GM18517 (cell line): ENCODE data around the gene CLCA1.

ENCODE experiments used
- ATAC-seq: cut with Tn5 transposase; IDR thresholded peaks from one replicate; pipeline ENCODE4 v1.9.1; 2021; ENCODE audit warnings: mild to moderate bottlenecking, moderate library complexity; ENCODE audit not compliant: unreplicated experiment

The CLCA1 gene

DNA sequence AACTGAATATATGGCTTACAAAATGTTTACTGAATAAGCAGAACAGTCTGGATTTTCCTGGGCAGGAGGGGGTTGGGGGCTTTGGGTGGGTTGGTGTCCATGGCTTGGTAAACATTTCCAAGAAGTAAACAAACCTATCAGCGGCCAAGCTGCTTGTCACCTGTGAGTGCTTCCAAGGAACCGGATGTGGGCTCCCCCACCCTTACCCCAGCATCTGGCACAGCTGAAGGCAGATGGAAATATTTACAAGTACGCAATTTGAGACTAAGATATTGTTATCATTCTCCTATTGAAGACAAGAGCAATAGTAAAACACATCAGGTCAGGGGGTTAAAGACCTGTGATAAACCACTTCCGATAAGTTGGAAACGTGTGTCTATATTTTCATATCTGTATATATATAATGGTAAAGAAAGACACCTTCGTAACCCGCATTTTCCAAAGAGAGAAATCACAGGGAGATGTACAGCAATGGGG lies at the start of gene CLCA1:
TSS of gene CLCA1 (plus strand) at position 427 of the 477 bp plus-strand sequence. CDS start at position 472, 45 bp downstream.
- ATAC-seq = no peak

DNA sequence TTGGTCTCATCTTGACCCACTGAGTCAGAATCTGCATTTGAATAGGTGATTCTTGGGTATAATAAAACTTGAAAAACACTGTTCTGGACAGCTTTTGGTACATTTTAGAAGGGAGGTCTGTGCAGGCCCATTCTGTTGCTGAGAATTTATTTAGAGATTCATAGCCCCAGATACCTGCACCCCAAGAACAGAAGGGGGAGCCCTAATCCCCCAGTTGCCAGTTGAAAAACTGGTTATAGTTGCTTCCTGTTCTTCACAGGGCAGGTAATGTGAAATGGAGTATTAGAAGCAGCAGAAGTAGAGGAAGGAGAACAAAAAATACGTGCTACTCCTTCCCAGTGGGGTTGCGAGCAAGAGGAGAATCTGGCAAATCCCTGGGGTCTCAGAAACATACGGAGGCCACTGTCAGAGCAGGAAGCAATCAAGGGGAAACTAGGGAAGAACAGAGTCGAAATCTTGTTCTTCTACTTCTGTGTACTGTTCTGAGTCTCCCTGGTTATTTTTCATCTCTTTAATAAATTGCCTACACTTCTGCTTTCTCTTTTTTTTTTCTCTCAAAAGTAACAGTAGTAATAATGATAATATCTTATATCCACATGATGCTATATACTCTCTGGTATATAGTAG lies 49.3 kb upstream of the CLCA1 start:
- ATAC-seq = no peak

DNA sequence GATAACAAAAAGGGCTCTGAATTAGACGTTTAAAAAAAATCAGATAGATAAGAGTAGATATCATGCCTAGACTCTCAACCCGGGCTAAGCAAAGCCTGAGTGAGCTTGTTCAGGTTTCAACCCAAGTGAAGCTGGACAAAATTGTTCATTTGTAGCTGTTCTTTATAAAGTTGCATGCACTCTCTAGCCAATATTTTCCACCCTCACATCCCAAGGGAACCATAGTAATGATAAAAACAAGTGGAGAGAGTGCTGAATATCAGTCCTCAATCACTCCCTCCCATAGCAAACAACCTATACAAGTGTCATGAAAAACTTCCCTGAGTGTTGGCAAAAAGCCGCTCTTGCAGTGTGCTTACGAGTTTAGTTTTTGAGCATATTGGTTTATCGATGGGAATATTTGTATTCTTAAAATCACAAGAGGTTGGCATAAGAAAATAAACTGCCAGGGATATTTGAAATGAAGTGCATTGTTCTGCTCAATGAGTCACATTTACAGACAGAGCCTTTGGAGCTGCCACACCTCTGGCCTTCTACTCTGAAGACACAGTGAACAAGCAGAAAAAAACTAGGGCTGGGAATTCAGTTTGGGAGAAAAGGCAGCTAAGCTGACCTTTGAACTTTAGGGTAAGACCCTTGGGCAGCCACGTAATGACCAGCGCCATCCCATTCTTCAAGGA lies 47.0 kb upstream of the CLCA1 start:
- ATAC-seq = no peak

DNA sequence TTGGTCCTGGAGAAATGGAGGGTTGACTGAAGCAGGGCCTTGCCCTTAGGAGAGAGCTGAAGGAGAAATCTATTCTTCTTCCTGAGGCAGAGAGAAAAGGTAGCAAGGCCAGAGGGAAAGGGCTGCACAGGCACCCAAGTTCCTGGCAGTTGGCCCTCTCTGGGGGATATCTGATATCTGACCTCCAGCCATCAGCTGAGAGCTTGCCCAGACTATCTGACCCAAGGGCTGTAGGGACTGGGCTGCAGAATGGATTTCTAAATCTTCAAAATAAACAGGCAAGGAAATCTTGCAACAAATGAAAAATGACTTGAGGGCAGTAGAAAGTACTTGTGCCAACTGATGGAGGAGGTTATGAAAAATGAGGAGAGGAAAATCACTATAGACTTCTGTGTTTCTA lies 45.3 kb upstream of the CLCA1 start:
- ATAC-seq = no peak

DNA sequence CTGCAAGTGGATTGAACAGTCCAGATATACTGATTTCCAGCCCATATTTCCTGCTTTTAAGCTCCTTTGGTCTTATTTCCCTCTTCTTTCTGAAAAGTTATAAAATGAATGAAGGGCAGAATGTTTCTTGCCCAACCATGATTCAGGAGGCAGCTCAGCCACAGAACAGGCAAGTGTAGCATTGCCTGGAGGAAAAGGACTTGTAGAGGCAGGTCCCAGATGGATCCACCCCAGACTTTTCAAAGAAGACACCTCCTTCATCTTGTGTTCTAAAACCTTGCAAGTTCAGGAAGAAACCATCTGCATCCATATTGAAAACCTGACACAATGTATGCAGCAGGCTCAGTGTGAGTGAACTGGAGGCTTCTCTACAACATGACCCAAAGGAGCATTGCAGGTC lies 44.9 kb upstream of the CLCA1 start, which contains the start of gene CLCA2:
TSS of gene CLCA2 (plus strand) at position 299 of the 400 bp plus-strand sequence. CDS start at position 376, 77 bp downstream.
- ATAC-seq = no peak

DNA sequence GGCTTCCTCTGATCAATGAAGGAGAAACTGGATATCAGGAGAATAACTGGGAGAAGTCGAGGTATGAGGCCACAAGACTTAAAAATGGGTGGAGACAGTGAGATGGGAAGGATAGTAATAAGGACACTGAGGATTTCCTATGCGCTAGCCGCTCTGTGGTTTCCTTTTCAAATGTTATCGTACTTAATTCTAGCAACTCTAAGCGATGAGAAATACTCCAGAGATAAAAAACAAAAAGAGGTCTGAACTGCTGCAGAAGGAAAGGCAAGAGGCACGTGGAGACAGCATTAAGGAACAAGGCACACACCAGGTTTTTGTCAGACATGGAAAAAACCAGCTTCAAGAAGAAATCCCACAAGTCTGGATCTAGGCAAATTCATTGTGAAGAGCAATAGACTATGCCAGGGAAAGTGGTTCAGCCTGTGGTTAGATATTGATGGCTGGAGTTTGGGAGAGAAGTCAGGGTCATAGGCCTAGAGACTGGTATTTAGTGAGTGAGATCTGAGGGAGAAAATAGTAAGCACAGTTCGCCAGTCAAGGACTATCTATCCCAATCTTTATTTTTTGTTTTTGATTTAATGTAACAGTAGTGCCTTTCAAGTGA lies 39.5 kb upstream of the CLCA1 start:
- no peak for ATAC-seq

DNA sequence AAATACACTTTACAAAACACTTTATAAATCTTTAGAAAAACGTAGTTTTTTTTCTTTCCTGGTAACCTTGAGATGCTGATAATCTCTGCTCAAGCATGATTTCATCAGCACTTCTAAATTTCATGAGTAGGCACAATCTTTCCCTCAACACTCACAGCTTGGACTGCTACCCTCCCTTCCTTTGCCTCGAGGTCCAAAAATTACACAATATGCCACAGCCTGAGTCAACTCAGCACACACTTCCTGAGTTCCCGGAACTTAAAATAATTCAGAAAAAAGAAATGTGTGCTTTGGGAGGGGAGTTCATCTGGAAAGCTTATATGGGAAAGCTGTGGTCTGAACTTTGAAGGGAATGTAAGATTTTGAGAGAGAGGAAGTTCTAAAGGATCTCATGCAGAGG lies 38.9 kb upstream of the CLCA1 start:
- ATAC-seq = no peak

- ATAC-seq = no peak
Observed at GRCh38 chr1:86430376-86430775, 38.4 kb upstream of the CLCA1 start.

GRCh38 chr1:86434059-86434458 lies 34.7 kb upstream of the CLCA1 start:
- no peak for ATAC-seq

GRCh38 chr1:86435327-86435726 lies 33.4 kb upstream of the CLCA1 start:
- no peak for ATAC-seq

DNA sequence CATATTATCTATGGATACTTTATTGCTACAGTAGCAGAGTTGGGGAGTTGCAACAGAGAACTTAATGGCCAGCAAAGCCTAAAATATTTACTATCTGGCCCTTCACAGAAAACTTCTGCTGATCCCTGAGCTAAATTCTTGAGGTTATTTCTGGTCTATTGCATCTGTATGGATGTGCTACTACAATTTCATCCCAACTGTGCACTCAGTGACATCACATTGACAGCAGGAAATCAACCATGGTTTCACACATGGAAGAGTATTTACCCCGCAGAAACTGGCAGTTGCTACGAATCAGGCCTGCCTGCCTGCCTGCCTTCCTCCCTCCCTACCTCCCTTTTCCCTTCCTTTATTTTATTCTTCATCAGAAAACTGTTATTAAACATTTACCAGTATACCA lies 32.7 kb upstream of the CLCA1 start:
- ATAC-seq = no peak

DNA sequence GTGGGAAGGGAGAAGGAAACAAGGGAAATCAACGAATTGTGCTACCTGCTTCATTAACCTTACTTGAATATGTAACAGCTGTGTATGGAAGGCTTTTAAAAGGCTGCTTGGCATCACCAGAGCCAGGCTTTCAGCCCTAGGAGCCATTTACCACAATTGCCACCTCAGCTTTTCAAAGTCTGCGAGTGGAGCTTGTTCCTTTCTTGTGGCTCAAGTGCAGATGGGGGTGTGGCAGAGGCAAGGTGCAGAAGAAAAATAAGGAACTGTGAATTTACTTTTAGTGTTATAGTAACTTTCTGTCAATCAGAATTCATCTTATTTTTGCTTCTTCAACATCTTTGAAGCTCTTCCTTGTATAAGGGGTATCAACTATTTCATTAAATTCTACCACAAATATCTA lies 27.1 kb upstream of the CLCA1 start:
- ATAC-seq = no peak

DNA sequence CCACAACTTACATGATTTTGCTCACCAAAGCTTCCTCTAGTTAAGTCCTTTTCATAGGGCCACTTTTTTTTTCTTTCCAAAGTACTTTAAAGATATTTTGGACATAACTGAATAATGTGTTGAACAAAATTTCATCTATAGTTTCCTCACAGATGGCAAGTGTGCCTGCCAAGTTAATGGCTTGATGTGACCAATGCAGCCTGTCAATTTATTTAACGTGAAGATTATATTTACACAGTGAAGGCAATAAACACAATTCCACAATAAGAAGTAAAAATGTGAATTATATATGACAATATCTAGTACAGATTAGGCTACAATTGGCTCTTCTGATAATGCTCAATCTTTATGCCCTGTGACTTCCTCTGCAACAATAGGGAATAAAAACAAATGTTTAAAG lies 26.7 kb upstream of the CLCA1 start:
- ATAC-seq = no peak

- ATAC-seq = no peak
Observed at GRCh38 chr1:86445919-86446318, 22.8 kb upstream of the CLCA1 start.

- ATAC-seq = no peak
Observed at GRCh38 chr1:86447198-86447790, 21.4 kb upstream of the CLCA1 start.

- no peak for ATAC-seq
Observed at GRCh38 chr1:86448670-86449069, 20.1 kb upstream of the CLCA1 start.

DNA sequence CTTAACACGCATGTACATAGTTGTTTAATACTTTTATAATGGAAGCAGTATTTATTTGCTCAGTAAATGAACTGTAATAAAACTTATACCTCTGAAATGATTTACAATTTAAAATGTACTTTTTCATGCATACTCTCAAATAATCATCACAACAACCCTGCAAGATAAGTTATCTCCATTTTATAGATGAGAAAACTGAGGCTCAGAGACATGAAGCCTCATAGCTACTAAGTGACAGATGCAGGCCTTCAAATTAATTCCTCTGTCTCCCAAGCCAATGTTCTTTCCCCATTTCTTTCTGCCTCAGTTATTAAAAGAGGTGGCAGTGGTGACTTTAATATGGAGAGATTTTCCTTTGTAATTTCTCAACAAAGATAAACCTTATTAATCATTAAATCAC lies 19.6 kb upstream of the CLCA1 start:
- ATAC-seq = no peak

GRCh38 chr1:86450847-86451246 lies 17.9 kb upstream of the CLCA1 start:
- no peak for ATAC-seq

DNA sequence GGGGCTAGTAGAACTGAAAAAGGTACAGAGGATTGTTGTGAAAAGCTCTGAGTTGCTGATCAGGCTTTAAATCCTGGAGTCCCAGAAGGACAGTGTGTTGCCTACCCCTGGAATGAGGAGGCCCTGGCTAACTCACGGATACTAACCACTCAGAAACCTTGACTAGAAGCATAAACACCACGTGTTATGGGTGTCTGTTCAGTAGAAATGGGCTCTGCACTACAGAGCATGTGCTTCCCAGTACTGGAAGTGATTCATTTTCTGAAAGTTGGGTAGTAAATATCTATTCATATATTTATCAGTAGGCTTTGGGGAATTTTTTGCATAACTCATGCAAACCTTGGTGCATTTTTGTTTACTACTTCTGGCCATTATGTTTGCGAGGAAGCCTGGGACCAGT lies 15.1 kb upstream of the CLCA1 start:
- no peak for ATAC-seq

GRCh38 chr1:86455073-86455472 lies 13.7 kb upstream of the CLCA1 start:
- no peak for ATAC-seq

GRCh38 chr1:86460998-86461397 lies 7.7 kb upstream of the CLCA1 start:
- ATAC-seq = no peak

DNA sequence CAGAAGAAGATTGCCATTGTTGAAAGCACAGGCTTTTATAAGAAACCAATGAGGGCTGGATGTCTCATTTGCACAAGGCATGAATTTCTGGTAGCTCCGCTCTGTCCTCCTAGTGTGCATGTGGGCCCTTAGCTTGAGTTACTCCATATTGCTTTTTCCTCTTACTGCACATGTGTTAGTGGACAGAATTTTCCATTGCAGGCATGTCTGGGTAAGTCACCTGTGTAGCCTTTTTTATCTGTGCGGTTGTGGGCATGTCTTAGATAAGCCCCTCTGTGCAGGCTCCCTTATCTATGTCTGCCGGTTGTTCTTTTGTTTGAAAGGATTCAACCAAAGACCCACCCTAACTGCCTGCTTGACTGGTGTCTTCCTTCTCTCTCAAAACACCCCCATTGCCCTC lies 7.2 kb upstream of the CLCA1 start:
- no peak for ATAC-seq
